GM12873 (cell line): ENCODE measurements around the gene CAND2.
A peak's percentile ranks its signal among the peaks of the same experiment; 100 is the strongest.

Experiments
- TF ChIP-seq, protein P1 (sequence below): IDR thresholded peaks from 2 replicates; pipeline ENCODE4 v1.5.1; 2012; ENCODE audit warnings: low read depth, mild to moderate bottlenecking, moderate library complexity, low read length, control low read depth; ENCODE audit not compliant: insufficient read depth; ENCODE audit errors: missing control alignments

Gene CAND2

DNA sequence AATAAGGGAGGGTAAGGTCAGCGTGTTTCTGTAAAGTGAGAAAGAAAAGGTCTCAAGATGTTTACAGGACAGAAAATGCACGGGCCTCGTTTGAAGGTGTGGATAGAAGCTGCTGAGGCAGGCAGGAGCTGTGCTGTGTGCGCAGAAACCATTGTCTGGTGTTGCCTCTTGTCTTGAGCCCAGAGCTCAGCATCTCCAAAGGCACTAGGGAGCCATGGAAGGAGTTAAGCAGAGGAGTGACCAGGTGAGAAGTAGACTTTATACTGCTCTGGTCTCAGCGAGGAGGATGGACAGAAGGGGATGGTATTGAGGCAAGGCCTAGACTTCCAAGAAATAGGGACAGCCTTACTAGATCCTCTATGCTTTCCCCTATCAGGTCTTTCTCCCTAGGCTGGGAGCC is 13.0 kb downstream of the CAND2 start:
- TF ChIP-seq, protein P1, sequence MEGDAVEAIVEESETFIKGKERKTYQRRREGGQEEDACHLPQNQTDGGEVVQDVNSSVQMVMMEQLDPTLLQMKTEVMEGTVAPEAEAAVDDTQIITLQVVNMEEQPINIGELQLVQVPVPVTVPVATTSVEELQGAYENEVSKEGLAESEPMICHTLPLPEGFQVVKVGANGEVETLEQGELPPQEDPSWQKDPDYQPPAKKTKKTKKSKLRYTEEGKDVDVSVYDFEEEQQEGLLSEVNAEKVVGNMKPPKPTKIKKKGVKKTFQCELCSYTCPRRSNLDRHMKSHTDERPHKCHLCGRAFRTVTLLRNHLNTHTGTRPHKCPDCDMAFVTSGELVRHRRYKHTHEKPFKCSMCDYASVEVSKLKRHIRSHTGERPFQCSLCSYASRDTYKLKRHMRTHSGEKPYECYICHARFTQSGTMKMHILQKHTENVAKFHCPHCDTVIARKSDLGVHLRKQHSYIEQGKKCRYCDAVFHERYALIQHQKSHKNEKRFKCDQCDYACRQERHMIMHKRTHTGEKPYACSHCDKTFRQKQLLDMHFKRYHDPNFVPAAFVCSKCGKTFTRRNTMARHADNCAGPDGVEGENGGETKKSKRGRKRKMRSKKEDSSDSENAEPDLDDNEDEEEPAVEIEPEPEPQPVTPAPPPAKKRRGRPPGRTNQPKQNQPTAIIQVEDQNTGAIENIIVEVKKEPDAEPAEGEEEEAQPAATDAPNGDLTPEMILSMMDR, result no peak

DNA sequence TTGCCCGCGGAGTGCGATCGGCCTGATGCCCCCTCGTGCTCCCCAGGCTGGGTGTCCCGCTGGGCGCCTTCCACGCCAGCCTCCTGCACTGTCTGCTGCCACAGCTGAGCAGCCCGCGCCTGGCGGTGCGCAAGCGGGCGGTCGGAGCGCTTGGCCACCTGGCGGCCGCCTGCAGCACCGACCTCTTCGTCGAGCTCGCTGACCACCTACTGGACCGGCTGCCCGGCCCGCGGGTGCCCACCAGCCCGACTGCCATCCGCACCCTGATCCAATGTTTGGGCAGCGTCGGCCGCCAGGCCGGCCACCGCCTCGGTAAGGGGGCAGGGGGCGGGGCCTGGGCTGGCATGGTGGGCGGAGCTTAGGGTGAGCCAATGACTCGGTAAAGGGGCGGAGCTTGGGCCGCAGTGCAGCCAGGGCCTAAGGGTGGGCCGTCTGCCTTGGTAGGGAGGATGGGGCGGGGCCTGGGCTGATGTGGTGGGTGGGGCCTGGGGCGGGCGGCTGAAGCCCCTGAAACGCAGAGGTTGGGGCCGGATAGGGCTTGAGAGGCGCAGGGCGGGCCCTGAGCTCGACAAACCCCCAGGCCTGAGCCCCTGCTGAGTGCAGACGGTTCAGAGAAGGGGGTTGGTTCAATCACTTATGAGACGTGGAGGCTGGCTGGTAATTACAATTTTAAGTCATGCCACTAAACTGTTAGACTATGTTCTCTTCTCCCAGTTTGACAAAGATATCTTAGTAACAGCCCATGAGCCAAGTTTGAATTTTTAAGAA is 13.7 kb downstream of the CAND2 start:
- TF ChIP-seq, protein P1, result peak; percentile 89

DNA sequence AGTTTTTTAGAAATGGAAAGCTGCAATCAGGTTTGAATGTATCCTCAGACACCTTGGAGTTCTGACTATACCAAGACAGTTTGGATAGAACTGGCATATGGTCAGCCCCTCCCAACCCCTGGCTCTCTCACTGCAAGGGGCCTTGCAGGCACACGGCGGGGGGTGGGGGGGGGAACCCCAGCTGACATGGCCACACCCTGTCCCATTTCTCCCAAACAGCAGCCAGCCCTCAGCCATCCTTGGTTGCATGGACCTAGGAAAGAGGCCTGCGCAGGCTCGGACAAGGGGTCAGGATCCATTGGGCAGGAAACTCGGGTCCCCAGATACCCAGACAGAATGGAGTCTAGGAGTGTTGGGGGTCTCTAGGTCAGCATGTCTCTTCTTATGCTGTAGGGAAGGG is 14.5 kb downstream of the CAND2 start:
- TF ChIP-seq, protein P1, result no peak

GRCh38 chr3:12812812-12813211 is 16.3 kb downstream of the CAND2 start:
- TF ChIP-seq, protein P1, result no peak

- TF ChIP-seq, protein P1, result no peak
Observed at GRCh38 chr3:12813967-12814366, 17.5 kb downstream of the CAND2 start.

- TF ChIP-seq, protein P1, result no peak
Observed at GRCh38 chr3:12815078-12815477, 18.6 kb downstream of the CAND2 start.

- TF ChIP-seq, protein P1, result no peak
Observed at GRCh38 chr3:12815719-12816118, 19.2 kb downstream of the CAND2 start.
